Measurements from ENCODE around the gene PRR23E. TPM values are rescaled to one million over a fixed set of nuclear protein-coding genes. Genes with fewer than 3 reads are reported as not detected.

The PRR23E gene
- total RNA-seq, 3 donors from 2014 or later = not detected

- H3K9me3 ChIP-seq = no peaks in the 10 kb centered on the region
- no peaks in the 10 kb centered on the region for H3K36me3 ChIP-seq
- H3K27me3 ChIP-seq = peaks cover 0 to 6% of the 10 kb centered on the region in 2 donors
- no peak overlapping the region for H3K27ac ChIP-seq
- no peaks in the 10 kb centered on the region for H3K4me1 ChIP-seq
- no peak for TF ChIP-seq POLR2AphosphoS5 (IDR thresholded peaks at IDR 0.05)
- TF ChIP-seq CTCF (IDR thresholded peaks at IDR 0.05) = no peak
- no peak for TF ChIP-seq POLR2A (IDR thresholded peaks at IDR 0.05)
- intact Hi-C loops (cut with DNase I; ENCODE audit: low total_unique reads) = loop anchor here (10.0 kb wide), 1 partner anchor 232 kb away; no protein-coding TSS in a partner anchor
- DNase-seq (ENCODE audit: low spot score in 2 of 2) = no peak
- H3K4me3 ChIP-seq = no peak overlapping the region
Observed at GRCh38 chr3:127212711-127213110, 19.8 kb downstream of the PRR23E start.

GRCh38 chr3:127213381-127213918 lies 20.5 kb downstream of the PRR23E start:
- peaks cover 0 to 6% of the 10 kb centered on the region in 2 donors for H3K27me3 ChIP-seq
- no peak for DNase-seq (ENCODE audit: low spot score in 2 of 2)
- H3K36me3 ChIP-seq = no peaks in the 10 kb centered on the region
- no peaks in the 10 kb centered on the region for H3K4me1 ChIP-seq
- H3K9me3 ChIP-seq = no peaks in the 10 kb centered on the region
- TF ChIP-seq POLR2A (IDR thresholded peaks at IDR 0.05) = no peak
- H3K4me3 ChIP-seq = no peak overlapping the region
- intact Hi-C loops (cut with DNase I; ENCODE audit: low total_unique reads) = loop anchor here (10.0 kb wide), 1 partner anchor 231 kb away; no protein-coding TSS in a partner anchor
- no peak overlapping the region for H3K27ac ChIP-seq

GRCh38 chr3:127214975-127215374 lies 22.0 kb downstream of the PRR23E start:
- TF ChIP-seq POLR2AphosphoS5 (IDR thresholded peaks at IDR 0.05) (no peak), POLR2A (IDR thresholded peaks at IDR 0.05) (no peak), CTCF (IDR thresholded peaks at IDR 0.05) (no peak)

GRCh38 chr3:127215714-127216414 lies 22.9 kb downstream of the PRR23E start:
- Histone ChIP-seq H3K4me1 (no peaks in the 10 kb centered on the region), H3K36me3 (no peaks in the 10 kb centered on the region), H3K27me3 (peaks cover 0 to 8% of the 10 kb centered on the region in 2 donors), H3K9me3 (no peaks in the 10 kb centered on the region), H3K4me3 (no peak overlapping the region), H3K27ac (no peak overlapping the region)
- no peak for DNase-seq (ENCODE audit: low spot score in 2 of 2)
- TF ChIP-seq POLR2A (IDR thresholded peaks at IDR 0.05) = no peak
- TF ChIP-seq CTCF (IDR thresholded peaks at IDR 0.05) = no peak
- no peak for TF ChIP-seq POLR2AphosphoS5 (IDR thresholded peaks at IDR 0.05)
- intact Hi-C loops (cut with DNase I; ENCODE audit: low total_unique reads) = loop anchor here (10.0 kb wide), 1 partner anchor 229 kb away; no protein-coding TSS in a partner anchor

More at GRCh38 chr3:127214975-127215374, 22.0 kb downstream of the PRR23E start:
- H3K4me1 ChIP-seq = no peaks in the 10 kb centered on the region
- intact Hi-C loops (cut with DNase I; ENCODE audit: low total_unique reads) = loop anchor here (10.0 kb wide), 1 partner anchor 230 kb away; no protein-coding TSS in a partner anchor
- peaks cover 0 to 6% of the 10 kb centered on the region in 2 donors for H3K27me3 ChIP-seq
- no peak overlapping the region for H3K27ac ChIP-seq
- H3K9me3 ChIP-seq = no peaks in the 10 kb centered on the region
- no peak overlapping the region for H3K4me3 ChIP-seq
- no peaks in the 10 kb centered on the region for H3K36me3 ChIP-seq
- no peak for DNase-seq (ENCODE audit: low spot score in 2 of 2)

GRCh38 chr3:127216415-127217261 lies 23.7 kb downstream of the PRR23E start:
- Histone ChIP-seq H3K4me1 (no peaks in the 10 kb centered on the region), H3K36me3 (no peaks in the 10 kb centered on the region), H3K27ac (no peak overlapping the region), H3K27me3 (peaks cover 0 to 4% of the 10 kb centered on the region in 2 donors), H3K4me3 (no peak overlapping the region), H3K9me3 (no peaks in the 10 kb centered on the region)
- intact Hi-C loops (cut with DNase I; ENCODE audit: low total_unique reads) = loop anchor here (10.0 kb wide), 1 partner anchor 228 kb away; no protein-coding TSS in a partner anchor
- no peak for TF ChIP-seq POLR2AphosphoS5 (IDR thresholded peaks at IDR 0.05)
- TF ChIP-seq POLR2A (IDR thresholded peaks at IDR 0.05) = no peak
- no peak for TF ChIP-seq CTCF (IDR thresholded peaks at IDR 0.05)
- DNase-seq (ENCODE audit: low spot score in 2 of 2) = no peak
